NCI-H2196 (cell line): Measurements from ENCODE around the gene KRT81.
A peak's percentile ranks its signal among the peaks of the same experiment; 100 is the strongest.
"Not testable (repeated sequence)": the region's sequence is repeated elsewhere in the genome, so short reads cannot be mapped to it uniquely, and the experiment has no call there.

Experiments
- DNase-seq: peaks from one replicate; lab custom pipeline; 2025; ENCODE audit not compliant: unreplicated experiment; lab: John Stamatoyannopoulos, UW

KRT81 gene

GRCh38 chr12:52318241-52318990 lies 27.1 kb upstream of the KRT81 start:
- DNase-seq = no peak

- DNase-seq = no peak
Observed at GRCh38 chr12:52317468-52318052, 26.2 kb upstream of the KRT81 start.

- DNase-seq = no peak
Observed at GRCh38 chr12:52316701-52317100, 25.4 kb upstream of the KRT81 start.

- DNase-seq = no peak
Observed at GRCh38 chr12:52316290-52316689, 25.0 kb upstream of the KRT81 start.

- DNase-seq = not testable (repeated sequence)
Observed at GRCh38 chr12:52315721-52316120, 24.4 kb upstream of the KRT81 start.

- no peak for DNase-seq
Observed at GRCh38 chr12:52314511-52314910, 23.2 kb upstream of the KRT81 start.

- no peak for DNase-seq
Observed at GRCh38 chr12:52313926-52314325, 22.6 kb upstream of the KRT81 start.

- DNase-seq = no peak
Observed at GRCh38 chr12:52313461-52313860, 22.1 kb upstream of the KRT81 start.

GRCh38 chr12:52312086-52312485 lies 20.8 kb upstream of the KRT81 start:
- no peak for DNase-seq

GRCh38 chr12:52311285-52311648 lies 19.9 kb upstream of the KRT81 start:
- no peak for DNase-seq

GRCh38 chr12:52310622-52311284 lies 19.4 kb upstream of the KRT81 start:
- DNase-seq = peak; percentile 16

- no peak for DNase-seq
Observed at GRCh38 chr12:52308806-52309425, 17.6 kb upstream of the KRT81 start.

GRCh38 chr12:52307836-52308805 lies 16.8 kb upstream of the KRT81 start:
- no peak for DNase-seq

- DNase-seq = no peak
Observed at GRCh38 chr12:52306731-52307130, 15.4 kb upstream of the KRT81 start.

GRCh38 chr12:52305921-52306705 lies 14.8 kb upstream of the KRT81 start:
- DNase-seq = no peak

- not testable (repeated sequence) for DNase-seq
Observed at GRCh38 chr12:52304941-52305411, 13.6 kb upstream of the KRT81 start.

GRCh38 chr12:52302242-52302914 lies 11.0 kb upstream of the KRT81 start:
- not testable (repeated sequence) for DNase-seq

GRCh38 chr12:52301721-52302120 lies 10.4 kb upstream of the KRT81 start:
- not testable (repeated sequence) for DNase-seq
